ENCODE measurements around the gene CCDC182.
A peak's percentile ranks its signal among the peaks of the same experiment; 100 is the strongest.

Gene CCDC182

DNA sequence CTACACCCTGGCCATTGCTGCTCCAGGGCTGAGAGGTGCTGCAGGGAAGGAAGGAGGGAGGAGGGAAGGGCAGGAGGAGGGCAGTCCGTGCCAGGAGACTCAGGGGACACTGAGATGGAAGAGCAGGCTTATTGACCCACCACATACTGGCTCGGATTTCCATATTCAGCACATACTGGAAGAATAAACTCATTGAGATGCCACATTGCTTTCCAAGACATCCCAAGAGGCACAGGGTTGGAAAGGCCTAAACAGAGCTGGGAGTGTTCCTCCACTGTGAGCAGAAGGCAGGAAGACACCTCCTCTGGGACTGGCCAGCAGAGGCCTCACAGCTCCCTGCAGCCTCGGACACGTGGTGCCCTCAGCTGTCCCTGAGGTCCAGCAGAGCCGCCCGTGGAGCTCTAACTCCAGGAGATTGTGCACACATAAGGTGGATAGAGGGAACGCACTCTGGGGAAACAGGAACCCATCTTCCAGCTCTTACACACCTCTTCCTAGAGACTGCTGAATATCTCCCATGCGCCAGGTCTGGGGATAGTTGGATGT, 17.4 kb downstream of the CCDC182 start:
- DNase-seq (ENCODE audit: low read depth in 2 of 2): no peak

DNA sequence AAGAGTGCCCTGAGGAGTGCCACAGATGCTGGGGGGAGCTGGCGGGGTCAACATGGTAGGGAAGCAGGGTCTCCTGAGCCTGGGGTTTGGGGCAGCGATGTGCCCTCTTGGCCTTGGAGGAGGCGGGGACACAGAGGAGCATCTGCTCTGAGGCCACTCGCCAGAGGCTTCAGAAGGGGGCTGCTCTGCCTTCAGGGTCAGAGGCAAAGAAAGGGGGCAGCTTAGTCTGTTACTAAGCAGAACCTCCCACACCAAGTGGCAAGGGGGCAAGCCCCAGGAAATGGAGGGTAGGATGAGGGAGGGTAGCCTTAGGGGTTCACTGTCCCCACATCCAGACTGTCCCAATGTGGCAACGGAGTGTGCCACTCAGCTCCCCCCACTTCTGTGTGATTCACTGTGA, 18.3 kb downstream of the CCDC182 start:
- no peak for DNase-seq (ENCODE audit: low read depth in 2 of 2)

DNA sequence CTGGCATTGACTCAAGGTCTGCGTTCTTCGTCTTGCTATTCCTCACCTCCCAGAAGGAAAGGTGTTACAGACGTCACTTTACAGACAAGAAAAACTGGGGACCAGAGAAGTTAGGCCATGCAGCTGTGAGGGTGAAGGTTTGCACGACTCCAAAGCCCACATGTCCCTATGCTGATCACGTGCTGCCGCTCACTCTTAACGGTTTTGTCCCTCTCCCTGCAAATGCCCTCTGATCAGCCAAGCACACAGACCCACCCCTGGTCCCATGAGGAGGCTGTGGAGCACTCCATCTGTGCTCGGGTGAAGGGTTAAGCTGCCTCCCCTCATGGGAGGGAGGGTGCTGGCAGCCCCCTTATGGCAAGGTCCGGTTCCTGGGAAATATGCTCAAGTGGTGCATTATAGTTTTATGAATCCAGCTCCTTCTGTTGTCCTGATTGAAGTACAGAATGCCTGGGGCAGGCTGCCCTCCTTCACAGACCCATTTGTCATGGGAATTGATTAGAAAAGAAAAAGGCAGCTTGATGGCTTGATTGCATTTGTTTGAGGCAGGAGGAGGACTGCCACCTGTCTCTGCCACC, 18.8 kb downstream of the CCDC182 start:
- DNase-seq (ENCODE audit: low read depth in 2 of 2): no peak

DNA sequence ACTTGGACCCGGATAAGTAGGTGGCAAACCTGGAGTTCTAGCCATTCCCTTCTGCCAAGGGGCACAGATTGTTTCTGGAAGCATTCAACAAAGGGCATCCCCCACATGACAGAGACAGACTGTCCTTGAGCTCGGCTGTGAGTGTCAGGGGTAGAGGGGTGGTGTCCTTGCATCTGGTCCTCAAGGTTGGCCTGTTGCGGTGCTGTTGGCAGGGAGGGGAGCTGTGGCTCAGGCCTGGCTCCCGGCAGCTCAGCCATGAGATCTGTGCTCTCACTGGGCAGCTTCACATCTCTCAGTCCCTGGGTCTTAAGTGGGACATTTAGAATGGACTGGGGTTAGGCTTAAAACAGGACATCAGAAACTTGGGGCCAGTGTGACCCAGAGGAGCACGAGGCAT, 20.4 kb downstream of the CCDC182 start:
- no peak for DNase-seq (ENCODE audit: low read depth in 2 of 2)

DNA sequence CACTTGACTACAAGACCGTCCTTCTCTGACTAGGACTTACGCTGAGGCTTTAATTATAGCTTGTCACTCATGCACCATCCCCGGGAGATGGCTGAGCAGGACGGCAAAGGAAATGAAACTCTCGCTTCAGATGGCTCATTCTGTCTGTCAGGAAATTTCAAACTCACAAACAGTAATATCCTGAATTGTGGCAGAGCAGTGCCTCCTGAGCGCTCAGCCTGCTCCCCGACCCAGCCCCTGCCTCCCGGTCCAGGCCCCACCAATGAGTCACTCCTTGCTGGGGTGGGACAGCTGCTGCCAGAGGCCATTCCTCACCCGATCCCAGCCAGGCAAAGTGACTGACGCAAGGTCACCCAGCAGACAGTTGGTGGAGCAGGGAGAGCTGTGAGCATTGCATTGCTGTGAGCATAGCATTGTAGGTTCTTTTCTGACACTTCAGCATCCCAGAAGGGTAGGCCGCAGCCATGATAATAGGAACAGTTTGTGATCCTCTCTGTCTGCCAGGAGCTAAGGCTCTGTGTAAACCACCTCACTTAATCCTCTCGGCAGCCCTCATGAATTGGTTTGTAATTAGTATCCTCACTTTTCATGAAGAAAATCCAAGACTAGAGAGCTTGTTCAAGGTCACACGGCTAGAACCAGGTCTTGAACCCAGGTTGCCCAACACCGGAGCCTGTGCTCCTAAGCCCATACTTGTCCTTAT, 20.9 kb downstream of the CCDC182 start:
- no peak for DNase-seq (ENCODE audit: low read depth in 2 of 2)

DNA sequence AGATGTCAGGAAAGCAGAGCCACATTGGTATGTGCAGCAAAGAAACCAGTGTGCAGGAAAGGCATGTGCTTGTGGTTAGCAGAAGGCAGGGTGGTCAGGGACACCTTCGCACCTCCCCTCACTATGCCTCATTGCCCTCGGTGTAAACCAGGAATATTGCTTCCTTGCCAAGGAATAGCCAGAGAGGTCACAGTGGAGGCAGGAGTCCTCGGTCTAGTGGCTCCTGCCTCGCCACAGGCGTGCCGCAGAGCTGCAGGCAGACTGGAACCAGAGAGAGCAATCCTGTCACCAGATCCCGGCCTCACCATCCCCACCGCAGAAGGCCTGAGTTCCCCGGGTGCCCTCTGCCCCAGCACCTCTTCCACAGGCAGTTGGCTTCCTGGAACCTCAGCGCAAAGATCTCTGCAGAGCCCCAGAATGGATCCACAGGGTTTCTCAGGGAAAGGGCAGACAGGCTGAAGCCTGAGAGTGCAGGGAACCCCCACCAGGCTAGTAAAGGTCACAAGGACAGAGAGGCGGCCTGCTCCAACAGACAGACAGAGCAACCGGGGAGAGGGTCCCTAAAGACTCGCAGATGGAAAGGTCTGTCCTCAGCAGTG, 21.6 kb downstream of the CCDC182 start:
- no peak for DNase-seq (ENCODE audit: low read depth in 2 of 2)

DNA sequence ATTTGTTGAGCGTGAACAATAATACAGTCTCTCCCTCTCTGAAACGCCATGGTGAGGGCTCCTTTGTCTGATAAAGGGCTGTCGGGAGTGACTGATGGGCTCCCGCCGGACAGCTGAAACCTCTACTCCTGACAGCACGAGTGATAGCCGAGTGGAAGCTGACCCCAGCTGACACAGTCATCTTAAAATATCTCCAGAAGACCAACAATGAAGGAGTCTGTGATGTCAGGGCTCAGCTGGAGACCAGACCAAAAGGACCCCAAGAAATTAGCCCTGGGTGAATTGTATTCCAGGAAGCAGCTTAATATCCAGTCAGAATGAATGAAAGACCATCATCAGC, 22.4 kb downstream of the CCDC182 start:
- DNase-seq (ENCODE audit: low read depth in 2 of 2): no peak

DNA sequence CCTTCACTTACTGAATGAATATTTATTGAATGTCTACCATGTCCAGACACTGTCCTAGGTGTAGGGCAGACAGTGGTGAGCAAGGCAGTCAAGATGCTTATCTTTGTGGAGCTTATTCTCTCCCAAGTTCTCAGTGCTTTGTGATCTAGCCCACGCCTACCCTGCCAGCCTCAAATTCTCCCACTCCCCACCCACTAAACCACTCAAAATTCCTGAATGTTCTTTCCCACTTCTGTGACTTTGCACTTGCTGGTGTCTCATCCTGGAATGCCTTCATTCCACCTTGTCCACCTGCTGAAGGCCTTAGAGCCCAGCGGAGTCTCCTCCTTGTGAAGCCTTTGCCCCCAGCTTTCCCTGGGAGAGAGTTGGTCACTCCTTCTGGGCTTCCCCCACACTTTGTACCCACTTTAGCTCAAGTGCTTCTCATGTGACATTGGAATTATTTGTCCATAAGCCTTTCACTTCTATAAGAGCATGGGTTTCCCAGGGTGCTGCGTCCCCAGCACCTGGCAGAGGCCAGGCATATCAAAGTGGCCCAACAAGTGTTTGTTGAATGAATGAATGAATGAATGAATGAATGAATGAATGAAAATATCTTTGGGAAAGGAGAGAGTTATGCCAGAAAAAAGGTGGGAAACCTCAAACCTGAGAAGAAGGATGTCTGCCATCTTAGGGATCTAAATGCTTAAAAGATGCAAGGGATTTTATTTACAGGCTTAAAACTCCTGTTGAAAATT, 23.0 kb downstream of the CCDC182 start:
- DNase-seq (ENCODE audit: low read depth in 2 of 2): no peak

DNA sequence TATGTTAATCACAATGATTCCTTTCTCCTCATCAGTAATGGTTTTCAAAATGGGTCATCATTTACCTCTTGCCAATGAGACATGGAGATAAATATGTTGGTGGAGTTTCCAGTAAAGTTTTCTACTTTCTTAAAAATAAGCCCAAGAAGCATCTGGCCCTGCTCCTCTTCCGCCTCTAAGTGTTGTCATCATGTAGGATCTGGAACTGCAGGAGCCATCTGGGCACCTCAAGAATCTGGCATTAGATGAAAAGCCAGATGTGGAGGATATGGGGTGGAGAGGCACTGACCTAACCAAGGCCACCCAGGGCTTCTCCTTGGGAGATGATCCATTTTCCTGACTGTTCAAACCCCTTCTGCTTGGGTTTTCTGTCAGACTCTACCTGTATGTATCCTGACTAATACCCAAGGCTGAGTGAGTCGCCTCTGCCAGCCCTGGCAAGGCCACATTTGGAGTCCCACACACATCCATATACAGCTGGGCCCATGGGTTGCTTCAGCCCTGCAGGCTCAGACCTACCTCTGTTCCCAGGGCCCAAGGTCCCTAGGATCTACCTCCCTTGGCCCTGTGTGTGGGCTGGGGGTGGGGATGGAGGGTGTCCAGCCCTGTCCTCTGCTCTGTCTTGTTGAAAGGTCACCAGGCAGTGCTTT, 24.6 kb downstream of the CCDC182 start:
- DNase-seq (ENCODE audit: low read depth in 2 of 2): no peak

DNA sequence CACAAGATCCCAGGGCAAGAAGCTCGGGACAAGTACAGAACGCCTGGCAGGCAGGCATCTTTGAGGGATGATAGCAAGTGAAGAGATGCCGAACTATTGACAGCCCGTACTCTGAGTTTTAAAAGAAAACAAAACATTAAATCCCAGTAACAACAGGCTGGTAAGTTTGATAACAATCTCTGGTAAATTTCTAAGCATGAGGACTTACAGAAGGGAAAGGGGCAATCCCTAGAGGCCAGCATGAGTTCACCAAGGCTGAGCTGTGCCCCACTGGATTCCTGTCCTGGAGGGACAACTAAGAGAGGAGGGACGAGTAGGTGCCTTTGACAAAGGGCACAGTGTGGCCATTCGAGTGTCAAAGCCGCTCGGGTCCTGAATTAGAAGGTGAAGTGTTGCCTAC, 26.2 kb downstream of the CCDC182 start:
- DNase-seq (ENCODE audit: low read depth in 2 of 2): no peak

DNA sequence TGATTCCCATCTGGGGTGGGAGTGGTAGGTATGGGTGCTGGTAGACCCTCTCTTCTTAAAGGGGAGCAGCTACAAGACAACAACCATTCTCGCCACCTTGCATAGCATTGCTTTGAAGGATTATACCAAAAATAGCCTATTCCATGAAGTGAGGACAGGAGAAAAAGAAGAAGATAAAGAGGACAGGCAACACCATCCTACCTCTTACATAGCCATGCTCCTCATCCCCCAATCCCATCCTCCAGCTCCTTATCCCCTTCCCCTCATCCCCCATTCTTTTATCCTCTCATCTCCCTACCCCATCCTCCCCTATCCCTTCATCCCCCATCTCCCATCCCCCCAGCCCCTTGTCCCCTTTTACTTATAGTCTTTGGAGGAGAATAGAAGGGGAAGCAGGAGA, 29.1 kb downstream of the CCDC182 start:
- DNase-seq (ENCODE audit: low read depth in 2 of 2): no peak

DNA sequence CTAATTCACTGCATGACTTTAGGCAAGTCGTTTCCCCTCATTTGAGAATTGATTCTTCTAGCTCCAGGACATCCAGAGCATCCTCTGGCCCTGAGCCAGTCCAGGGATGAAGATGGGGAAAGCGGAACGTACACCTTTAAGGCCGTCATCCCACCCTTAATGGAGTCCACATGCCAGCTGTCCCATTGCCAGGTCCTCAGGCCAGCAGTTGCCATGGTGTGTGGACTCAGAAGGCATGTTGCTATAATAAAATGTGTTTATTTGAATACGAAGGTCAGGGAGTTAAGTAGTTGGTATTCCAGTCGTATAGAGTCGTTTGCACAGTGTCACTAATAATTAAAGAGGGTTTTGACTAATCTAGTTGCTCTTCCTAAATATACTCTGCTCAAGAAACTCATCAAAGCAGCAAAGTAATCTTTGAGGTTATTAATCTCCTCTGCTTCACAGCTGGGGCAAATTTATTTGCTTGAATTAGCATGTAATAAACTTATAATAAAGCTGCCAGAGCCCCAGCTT, 30.4 kb downstream of the CCDC182 start:
- DNase-seq (ENCODE audit: low read depth in 2 of 2): no peak

DNA sequence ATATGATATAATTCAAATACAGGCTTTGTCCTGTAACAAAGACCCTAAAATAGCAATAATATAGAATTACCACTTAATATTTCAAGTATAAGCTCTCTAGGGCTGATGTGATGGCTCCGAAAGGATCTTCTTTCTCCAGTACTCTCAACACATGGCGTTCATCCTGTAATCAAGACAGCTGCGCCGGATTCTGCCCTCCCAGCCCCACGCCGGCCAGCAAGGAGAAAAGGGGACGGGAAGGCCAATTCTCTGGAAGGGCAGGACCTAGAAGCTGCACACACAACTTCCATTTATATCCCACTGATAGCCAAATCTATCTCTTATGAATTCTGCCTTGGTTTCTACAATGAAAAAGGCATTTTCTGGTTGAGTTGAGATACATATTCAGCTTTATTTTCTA, 32.0 kb downstream of the CCDC182 start:
- DNase-seq (ENCODE audit: low read depth in 2 of 2): no peak

DNA sequence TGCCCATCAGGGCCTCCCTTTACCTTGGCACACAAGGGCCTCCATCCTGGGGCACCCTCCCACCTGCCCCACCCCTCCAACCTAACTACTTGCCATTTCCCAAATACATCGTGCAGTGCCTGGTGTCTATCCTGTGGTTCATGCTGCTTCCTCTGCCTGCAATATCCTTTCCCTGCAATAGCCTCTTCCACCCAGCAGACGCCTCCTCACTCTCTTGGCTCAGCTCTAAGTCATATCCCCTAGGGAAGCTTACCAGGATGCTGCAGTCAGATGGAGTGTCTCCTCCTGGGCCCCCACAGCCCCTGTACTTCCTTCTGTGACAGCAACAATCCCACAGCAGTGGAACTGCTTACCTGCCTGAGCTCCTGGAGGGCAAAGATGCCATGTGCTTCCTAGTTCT, 36.7 kb downstream of the CCDC182 start:
- no peak for DNase-seq (ENCODE audit: low read depth in 2 of 2)

DNA sequence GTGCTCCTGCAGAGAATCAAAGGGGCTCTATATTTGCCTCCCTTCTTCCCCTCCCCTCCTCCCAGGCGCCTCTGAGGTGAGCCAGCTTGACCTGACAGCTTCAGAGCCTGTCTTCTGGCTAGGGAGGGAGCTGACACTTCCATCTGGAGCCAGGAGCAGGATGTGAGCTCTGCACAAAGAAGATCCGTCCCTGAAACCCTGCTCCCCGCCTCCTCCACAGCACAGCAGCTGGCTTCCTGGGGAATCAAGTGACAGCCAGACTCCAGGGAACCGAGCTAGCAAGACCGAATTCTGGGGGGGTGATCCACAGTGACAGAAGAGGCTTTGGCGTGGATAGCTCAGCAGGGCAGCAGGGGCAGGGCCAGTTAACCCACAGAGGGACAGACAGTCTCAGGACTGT, 37.2 kb downstream of the CCDC182 start:
- no peak for DNase-seq (ENCODE audit: low read depth in 2 of 2)

DNA sequence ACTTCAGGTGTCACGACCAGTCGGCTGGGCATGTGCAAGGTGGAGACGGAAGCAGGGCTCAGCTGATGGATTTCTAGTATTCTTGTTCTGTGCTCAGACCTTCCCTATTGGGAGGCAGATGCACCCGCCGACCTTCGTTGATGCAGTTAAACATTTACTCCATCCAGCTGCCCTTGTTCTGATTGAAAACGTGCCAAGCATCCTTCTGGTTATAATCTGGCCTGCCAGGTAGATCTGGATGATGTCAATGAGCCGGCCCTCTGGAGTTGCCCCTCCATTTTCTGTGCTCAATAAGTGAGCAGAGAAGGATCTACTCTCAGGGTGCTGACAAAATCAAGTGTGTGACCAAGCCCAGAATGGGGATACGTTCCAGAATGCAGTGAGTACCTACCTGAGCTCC, 38.3 kb downstream of the CCDC182 start:
- DNase-seq (ENCODE audit: low read depth in 2 of 2): no peak

DNA sequence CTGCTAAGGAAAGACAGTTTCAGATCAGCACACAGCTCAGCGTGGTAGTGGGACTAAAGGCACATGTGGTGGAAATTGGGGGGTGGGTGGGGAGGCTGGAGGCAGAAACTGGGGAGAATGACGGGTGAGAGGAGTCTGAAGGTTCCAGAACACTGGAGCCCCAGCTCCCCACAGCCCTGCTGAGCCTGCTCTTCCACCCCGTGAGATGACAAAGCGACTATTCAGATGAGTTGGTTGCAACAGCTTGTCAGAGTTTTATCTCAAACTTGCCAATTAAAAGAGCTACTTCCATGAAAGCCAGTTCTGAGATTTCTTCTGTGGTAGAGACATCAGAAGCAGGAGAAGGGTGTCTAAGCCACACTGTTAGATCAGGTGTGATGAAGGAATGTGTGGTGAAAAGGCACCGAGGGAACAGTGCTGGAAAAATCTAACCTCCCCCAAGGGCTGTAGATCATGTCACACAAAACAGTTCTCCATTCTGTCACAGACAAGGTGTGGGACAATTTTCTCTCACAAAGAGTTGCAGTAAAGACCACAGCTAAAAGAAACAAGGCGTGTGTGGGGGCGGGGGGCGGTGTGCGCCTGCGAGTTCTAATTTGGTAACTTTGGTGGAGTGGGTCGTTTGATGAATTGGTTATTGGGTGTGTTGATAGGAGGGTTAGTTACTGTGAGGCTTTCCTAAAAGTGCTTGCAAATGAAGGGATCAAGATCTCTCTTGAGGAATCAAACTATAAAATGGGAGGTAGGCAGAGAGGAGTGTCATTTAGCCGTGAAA, 39.0 kb downstream of the CCDC182 start:
- no peak for DNase-seq (ENCODE audit: low read depth in 2 of 2)

DNA sequence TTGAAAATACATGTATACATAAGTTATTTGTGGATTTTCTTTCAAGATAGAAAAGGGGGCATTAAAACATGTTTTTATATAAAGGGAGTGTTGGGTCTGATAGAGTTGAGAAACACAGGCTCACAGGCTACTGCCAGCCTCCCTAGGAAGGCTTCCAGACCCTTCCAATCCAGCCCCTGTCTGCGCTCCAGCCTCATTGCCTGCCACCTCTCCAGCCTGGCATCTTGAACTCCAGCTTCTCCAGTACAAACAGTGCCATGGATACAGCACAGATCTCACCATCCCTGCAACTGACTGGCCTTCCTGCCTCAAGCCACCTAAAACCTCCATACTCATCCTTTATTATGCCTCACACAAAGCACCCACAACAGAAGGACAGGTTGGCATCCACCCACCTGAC, 40.7 kb downstream of the CCDC182 start:
- DNase-seq (ENCODE audit: low read depth in 2 of 2): no peak

DNA sequence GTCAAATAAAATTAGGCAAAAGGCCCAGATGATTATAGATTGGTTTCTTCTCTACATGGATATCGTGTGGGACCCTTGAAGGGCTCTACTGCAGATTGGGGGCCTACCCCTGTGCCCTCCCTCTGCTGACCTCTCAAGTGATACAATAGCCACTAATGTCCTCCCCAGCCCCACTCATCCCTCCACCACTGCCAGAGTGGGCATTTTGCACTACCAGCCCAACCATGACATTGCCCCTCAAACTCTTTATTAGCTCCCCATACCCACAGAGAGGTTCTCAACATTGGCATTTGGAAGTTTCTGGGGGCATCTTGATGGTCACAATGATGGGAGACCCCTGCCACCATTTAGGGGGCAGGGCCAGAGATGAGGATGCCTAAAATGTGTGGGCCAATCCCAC, 41.8 kb downstream of the CCDC182 start:
- no peak for DNase-seq (ENCODE audit: low read depth in 2 of 2)

DNA sequence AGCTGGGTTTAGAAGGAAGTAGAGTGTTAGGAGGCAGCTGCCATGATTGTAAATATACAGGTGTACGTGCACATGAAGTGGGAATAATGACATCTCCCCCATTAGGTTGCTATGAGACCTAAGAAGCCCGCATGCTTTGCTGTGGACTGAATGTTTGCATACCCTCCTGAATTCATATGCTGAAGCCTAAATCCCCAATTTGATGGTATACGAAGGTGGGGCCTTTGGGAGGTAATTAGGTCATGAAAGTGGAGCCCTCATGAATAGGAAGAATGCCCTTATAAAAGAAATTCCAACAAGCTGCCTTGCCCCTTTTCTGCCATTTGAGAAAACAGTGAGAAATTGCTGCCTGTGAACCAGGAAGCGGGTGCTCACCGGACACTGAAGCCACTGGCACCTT, 44.0 kb downstream of the CCDC182 start:
- DNase-seq (ENCODE audit: low read depth in 2 of 2): no peak

DNA sequence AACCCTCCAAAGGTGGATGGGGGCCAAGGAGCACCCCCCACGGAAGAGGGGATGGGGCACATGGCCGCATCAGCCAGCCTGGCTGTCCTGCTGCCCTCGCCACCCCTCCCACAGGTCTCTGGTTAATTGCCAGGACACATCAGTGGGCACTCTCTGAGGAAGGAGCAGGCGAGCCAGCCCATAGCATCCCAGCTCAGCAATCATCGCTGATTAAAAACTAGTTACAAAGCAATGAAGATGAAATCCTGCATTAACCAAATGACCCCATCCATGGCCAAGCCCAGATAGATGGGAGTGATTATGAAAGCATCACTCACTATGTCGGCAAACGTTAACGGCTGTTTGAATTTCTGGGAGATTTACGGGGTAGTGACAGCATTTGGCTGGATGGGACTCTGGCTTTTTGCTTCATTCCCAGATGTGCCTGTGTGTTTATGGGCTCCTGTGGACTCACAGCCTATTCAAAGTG, 45.3 kb downstream of the CCDC182 start:
- DNase-seq (ENCODE audit: low read depth in 2 of 2): peak; percentile 16 to 40
